ENCODE data around the gene NR6A1.

NR6A1 gene

DNA sequence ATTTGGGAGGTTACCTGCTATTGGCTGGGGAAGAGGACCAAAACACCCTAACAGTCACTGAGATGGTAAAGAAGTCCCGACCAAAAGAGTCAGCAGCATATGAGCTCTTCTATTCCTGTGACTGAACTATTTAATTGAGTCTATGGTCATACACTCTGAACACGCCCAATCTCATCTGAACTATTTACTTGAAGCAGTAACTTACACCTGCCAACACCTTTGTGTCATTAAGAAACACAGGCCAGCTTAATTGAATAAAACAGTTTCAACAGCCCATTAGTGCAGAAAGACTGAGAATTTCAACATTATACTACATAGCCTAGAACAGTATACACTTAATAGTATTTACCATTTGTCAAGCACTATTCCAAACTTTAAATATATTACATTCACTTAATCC, 47.8 kb downstream of the NR6A1 start:
- TF ChIP-seq ZNF274 (IDR thresholded peaks at IDR 0.05; ENCODE audit: low read depth, low read length) (no peak), YY1 (IDR thresholded peaks at IDR 0.05; ENCODE audit: insufficient read depth, insufficient read length) (no peak), SUZ12 (IDR thresholded peaks at IDR 0.05; ENCODE audit: extremely low read depth, insufficient read depth, insufficient read length) (no peak)
- Histone ChIP-seq H3K9ac (ENCODE audit: insufficient read length, low read depth) (no peak overlapping the region), H3K27me3 (ENCODE audit: insufficient read depth, insufficient read length) (no peaks in the 10 kb centered on the region), H3K9me3 (ENCODE audit: insufficient read depth, low read length) (no peaks in the 10 kb centered on the region), H3K4me3 (ENCODE audit: insufficient read length, low read depth) (no peak overlapping the region), H3K36me3 (ENCODE audit: insufficient read depth, insufficient read length, low read length) (no peaks in the 10 kb centered on the region), H3K4me1 (ENCODE audit: insufficient read depth, insufficient read length) (no peaks in the 10 kb centered on the region)
- DNase-seq (ENCODE audit: low read depth, low spot score) = no peak

GRCh38 chr9:124721109-124721906, 49.8 kb downstream of the NR6A1 start:
- Histone ChIP-seq H3K9ac (ENCODE audit: insufficient read length, low read depth) (no peak overlapping the region), H3K36me3 (ENCODE audit: insufficient read depth, insufficient read length, low read length) (no peaks in the 10 kb centered on the region), H3K4me3 (ENCODE audit: insufficient read length, low read depth) (no peak overlapping the region), H3K4me1 (ENCODE audit: insufficient read depth, insufficient read length) (no peaks in the 10 kb centered on the region), H3K9me3 (ENCODE audit: insufficient read depth, low read length) (no peaks in the 10 kb centered on the region), H3K27me3 (ENCODE audit: insufficient read depth, insufficient read length) (no peaks in the 10 kb centered on the region)
- no peak for DNase-seq (ENCODE audit: low read depth, low spot score)
- TF ChIP-seq YY1 (IDR thresholded peaks at IDR 0.05; ENCODE audit: insufficient read depth, insufficient read length) = no peak
- TF ChIP-seq SUZ12 (IDR thresholded peaks at IDR 0.05; ENCODE audit: extremely low read depth, insufficient read depth, insufficient read length) = no peak
- no peak for TF ChIP-seq ZNF274 (IDR thresholded peaks at IDR 0.05; ENCODE audit: low read depth, low read length)

DNA sequence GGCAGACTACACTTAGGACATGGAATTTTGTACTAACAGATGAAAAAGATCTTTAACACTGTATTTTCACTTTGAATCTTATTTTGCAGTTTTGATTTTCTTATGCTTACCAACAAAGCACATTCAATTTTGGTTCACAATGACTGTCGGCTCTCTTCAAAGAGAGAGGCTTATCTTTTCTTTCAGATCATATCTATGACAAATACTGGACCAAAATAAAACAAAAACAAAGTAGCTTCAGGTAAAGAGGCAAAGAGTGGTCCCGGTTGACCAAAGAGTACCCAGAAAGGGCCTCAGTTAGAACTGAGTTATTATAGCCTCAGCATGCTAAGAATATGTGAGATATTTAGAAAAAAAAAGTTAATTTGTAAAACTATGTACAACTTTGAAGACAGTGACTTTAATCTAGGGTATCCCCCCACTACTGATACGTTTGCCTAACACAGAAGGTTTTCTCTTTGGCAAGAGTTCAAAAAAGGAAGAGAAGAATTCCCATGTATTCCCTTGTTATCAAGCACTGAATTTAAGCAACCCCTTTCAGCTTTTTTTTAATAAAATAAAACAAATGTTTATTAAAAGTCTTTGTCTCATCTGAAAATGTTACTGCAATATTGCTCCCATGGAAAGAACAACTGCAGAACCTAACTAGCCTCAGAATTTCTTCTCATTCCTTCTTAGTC, 50.5 kb downstream of the NR6A1 start:
- Histone ChIP-seq H3K36me3 (ENCODE audit: insufficient read depth, insufficient read length, low read length) (no peaks in the 10 kb centered on the region), H3K9me3 (ENCODE audit: insufficient read depth, low read length) (no peaks in the 10 kb centered on the region), H3K4me1 (ENCODE audit: insufficient read depth, insufficient read length) (no peaks in the 10 kb centered on the region), H3K9ac (ENCODE audit: insufficient read length, low read depth) (no peak overlapping the region), H3K4me3 (ENCODE audit: insufficient read length, low read depth) (no peak overlapping the region), H3K27me3 (ENCODE audit: insufficient read depth, insufficient read length) (no peaks in the 10 kb centered on the region)
- DNase-seq (ENCODE audit: low read depth, low spot score) = no peak
- TF ChIP-seq ZNF274 (IDR thresholded peaks at IDR 0.05; ENCODE audit: low read depth, low read length) = no peak
- no peak for TF ChIP-seq YY1 (IDR thresholded peaks at IDR 0.05; ENCODE audit: insufficient read depth, insufficient read length)
- no peak for TF ChIP-seq SUZ12 (IDR thresholded peaks at IDR 0.05; ENCODE audit: extremely low read depth, insufficient read depth, insufficient read length)

- H3K27me3 ChIP-seq (ENCODE audit: insufficient read depth, insufficient read length) = no peaks in the 10 kb centered on the region
Measured at GRCh38 chr9:124718928-124719327, 52.2 kb downstream of the NR6A1 start.

GRCh38 chr9:124717597-124717996, 53.5 kb downstream of the NR6A1 start:
- H3K9ac ChIP-seq (ENCODE audit: insufficient read length, low read depth) = no peak overlapping the region
- DNase-seq (ENCODE audit: low read depth, low spot score) = no peak
- no peak overlapping the region for H3K4me3 ChIP-seq (ENCODE audit: insufficient read length, low read depth)
- no peaks in the 10 kb centered on the region for H3K4me1 ChIP-seq (ENCODE audit: insufficient read depth, insufficient read length)
- TF ChIP-seq SUZ12 (IDR thresholded peaks at IDR 0.05; ENCODE audit: extremely low read depth, insufficient read depth, insufficient read length) (no peak), YY1 (IDR thresholded peaks at IDR 0.05; ENCODE audit: insufficient read depth, insufficient read length) (no peak), ZNF274 (IDR thresholded peaks at IDR 0.05; ENCODE audit: low read depth, low read length) (no peak)
- no peaks in the 10 kb centered on the region for H3K9me3 ChIP-seq (ENCODE audit: insufficient read depth, low read length)
- no peaks in the 10 kb centered on the region for H3K36me3 ChIP-seq (ENCODE audit: insufficient read depth, insufficient read length, low read length)
- no peaks in the 10 kb centered on the region for H3K27me3 ChIP-seq (ENCODE audit: insufficient read depth, insufficient read length)

More at GRCh38 chr9:124718928-124719327, 52.2 kb downstream of the NR6A1 start:
- no peaks in the 10 kb centered on the region for H3K4me1 ChIP-seq (ENCODE audit: insufficient read depth, insufficient read length)
- DNase-seq (ENCODE audit: low read depth, low spot score) = no peak
- TF ChIP-seq ZNF274 (IDR thresholded peaks at IDR 0.05; ENCODE audit: low read depth, low read length) (no peak), YY1 (IDR thresholded peaks at IDR 0.05; ENCODE audit: insufficient read depth, insufficient read length) (no peak), SUZ12 (IDR thresholded peaks at IDR 0.05; ENCODE audit: extremely low read depth, insufficient read depth, insufficient read length) (no peak)
- no peaks in the 10 kb centered on the region for H3K36me3 ChIP-seq (ENCODE audit: insufficient read depth, insufficient read length, low read length)
- H3K9ac ChIP-seq (ENCODE audit: insufficient read length, low read depth) = no peak overlapping the region
- H3K4me3 ChIP-seq (ENCODE audit: insufficient read length, low read depth) = no peak overlapping the region
- H3K9me3 ChIP-seq (ENCODE audit: insufficient read depth, low read length) = no peaks in the 10 kb centered on the region

DNA sequence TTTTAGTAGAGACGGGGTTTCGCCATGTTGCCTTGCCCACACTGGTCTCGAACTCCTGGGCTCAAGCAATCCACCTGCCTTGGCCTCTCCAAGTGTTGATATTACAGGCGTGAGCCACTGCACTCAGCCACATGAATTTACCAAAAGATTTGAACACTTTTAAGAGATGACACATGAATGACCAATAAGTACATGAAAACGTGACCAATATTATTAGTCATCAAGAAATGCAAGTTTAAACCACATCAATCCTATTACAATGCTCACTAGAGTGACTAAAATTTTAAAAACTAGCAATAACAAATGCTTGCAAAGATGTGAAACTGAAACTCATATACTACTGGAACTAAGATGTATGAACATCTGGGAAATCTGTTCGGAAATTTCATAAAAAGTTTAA, 54.3 kb downstream of the NR6A1 start:
- no peak overlapping the region for H3K9ac ChIP-seq (ENCODE audit: insufficient read length, low read depth)
- H3K36me3 ChIP-seq (ENCODE audit: insufficient read depth, insufficient read length, low read length) = no peaks in the 10 kb centered on the region
- TF ChIP-seq ZNF274 (IDR thresholded peaks at IDR 0.05; ENCODE audit: low read depth, low read length) (no peak), SUZ12 (IDR thresholded peaks at IDR 0.05; ENCODE audit: extremely low read depth, insufficient read depth, insufficient read length) (no peak), YY1 (IDR thresholded peaks at IDR 0.05; ENCODE audit: insufficient read depth, insufficient read length) (no peak)
- no peak overlapping the region for H3K4me3 ChIP-seq (ENCODE audit: insufficient read length, low read depth)
- H3K9me3 ChIP-seq (ENCODE audit: insufficient read depth, low read length) = no peaks in the 10 kb centered on the region
- no peaks in the 10 kb centered on the region for H3K27me3 ChIP-seq (ENCODE audit: insufficient read depth, insufficient read length)
- no peak for DNase-seq (ENCODE audit: low read depth, low spot score)
- H3K4me1 ChIP-seq (ENCODE audit: insufficient read depth, insufficient read length) = no peaks in the 10 kb centered on the region

DNA sequence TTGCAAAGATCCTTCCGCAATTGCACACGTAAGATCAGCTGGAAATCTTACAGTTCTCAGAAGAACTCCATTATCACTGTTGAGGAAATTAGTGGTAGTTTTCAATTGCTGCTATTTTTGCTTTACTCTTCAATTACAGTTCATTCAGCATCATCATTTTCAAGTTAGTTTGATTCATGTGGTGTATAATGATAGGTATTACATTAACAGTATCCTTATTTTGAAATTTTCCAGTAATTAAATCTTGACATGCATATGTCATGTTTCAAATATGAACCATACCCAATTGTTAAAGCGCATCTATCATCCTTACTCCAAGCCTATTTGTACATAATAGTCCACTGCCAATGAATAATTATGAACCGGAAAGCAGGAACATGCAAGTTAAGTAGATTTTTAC, 60.3 kb downstream of the NR6A1 start:
- DNase-seq (ENCODE audit: low read depth, low spot score) = no peak
- TF ChIP-seq ZNF274 (IDR thresholded peaks at IDR 0.05; ENCODE audit: low read depth, low read length) (no peak), YY1 (IDR thresholded peaks at IDR 0.05; ENCODE audit: insufficient read depth, insufficient read length) (no peak)
- H3K4me3 ChIP-seq (ENCODE audit: insufficient read length, low read depth) = no peak overlapping the region
- H3K9ac ChIP-seq (ENCODE audit: insufficient read length, low read depth) = no peak overlapping the region
- no peaks in the 10 kb centered on the region for H3K9me3 ChIP-seq (ENCODE audit: insufficient read depth, low read length)
- no peaks in the 10 kb centered on the region for H3K36me3 ChIP-seq (ENCODE audit: insufficient read depth, insufficient read length, low read length)
- H3K27me3 ChIP-seq (ENCODE audit: insufficient read depth, insufficient read length) = no peaks in the 10 kb centered on the region
- peaks cover 2% of the 10 kb centered on the region for H3K4me1 ChIP-seq (ENCODE audit: insufficient read depth, insufficient read length)
